NCI-H748 treated with DMSO at 0.1 percent for 48 hours (cell line): ENCODE measurements around the gene COTL1.

Source experiments
- DNase-seq: peaks from one replicate; lab custom pipeline; 2025; lab: John Stamatoyannopoulos, UW

The COTL1 gene

GRCh38 chr16:84548971-84549844, 68.7 kb downstream of the COTL1 start:
- no peak for DNase-seq

GRCh38 chr16:84548508-84548907, 69.4 kb downstream of the COTL1 start:
- DNase-seq: no peak

GRCh38 chr16:84547546-84548061, 70.3 kb downstream of the COTL1 start:
- no peak for DNase-seq

GRCh38 chr16:84546669-84547545, 71.0 kb downstream of the COTL1 start:
- no peak for DNase-seq

- no peak for DNase-seq
Measured at GRCh38 chr16:84545114-84545737, 72.7 kb downstream of the COTL1 start.

GRCh38 chr16:84544031-84544773, 73.7 kb downstream of the COTL1 start:
- peak; percentile 3 for DNase-seq

GRCh38 chr16:84543253-84543652, 74.6 kb downstream of the COTL1 start:
- no peak for DNase-seq

GRCh38 chr16:84541999-84542817, 75.7 kb downstream of the COTL1 start:
- no peak for DNase-seq

GRCh38 chr16:84540194-84540593, 77.7 kb downstream of the COTL1 start:
- DNase-seq: no peak

- DNase-seq: no peak
Measured at GRCh38 chr16:84538222-84538840, 79.5 kb downstream of the COTL1 start.

- peak; percentile 60 for DNase-seq
Measured at GRCh38 chr16:84537491-84538151, 80.3 kb downstream of the COTL1 start.

GRCh38 chr16:84535851-84536250, 82.0 kb downstream of the COTL1 start:
- DNase-seq: no peak

- no peak for DNase-seq
Measured at GRCh38 chr16:84535408-84535807, 82.5 kb downstream of the COTL1 start.

GRCh38 chr16:84534815-84535214, 83.1 kb downstream of the COTL1 start:
- DNase-seq: no peak

GRCh38 chr16:84532855-84533486, 84.9 kb downstream of the COTL1 start:
- DNase-seq: no peak

- DNase-seq: no peak
Measured at GRCh38 chr16:84532291-84532724, 85.6 kb downstream of the COTL1 start.

GRCh38 chr16:84531671-84532111, 86.2 kb downstream of the COTL1 start:
- no peak for DNase-seq

GRCh38 chr16:84530590-84530989, 87.3 kb downstream of the COTL1 start:
- no peak for DNase-seq

- DNase-seq: no peak
Measured at GRCh38 chr16:84529607-84530006, 88.3 kb downstream of the COTL1 start.
